ENCODE data around the gene ADRA2B. TPM values are rescaled to one million over a fixed set of nuclear protein-coding genes. Genes with fewer than 3 reads are reported as not detected.

ADRA2B gene
- total and polyA plus RNA-seq, 2 donors (not counting 1 experiment from before 2014, with no cell fraction given): 0.27 to 0.46 TPM

- Histone ChIP-seq H3K4me1 (ENCODE audit: control insufficient read depth in 2 of 2, insufficient read depth in 2 of 2, low read length in 2 of 2) (no peaks in the 10 kb centered on the region), H3K27me3 (replicated peaks in 1 of 4; ENCODE audit: control extremely low read depth in 1 of 4, control insufficient read depth in 3 of 4, insufficient read depth in 4 of 4, low read length in 3 of 4) (no peaks in the 10 kb centered on the region), H3K4me3 (ENCODE audit: control extremely low read depth in 1 of 5, extremely low read depth in 1 of 5, insufficient read depth in 1 of 5, low read depth in 2 of 5, low read length in 4 of 5) (no peak overlapping the region), H2AFZ (ENCODE audit: insufficient read depth, low read depth, low read length, poor library complexity, severe bottlenecking) (no peak overlapping the region), H4K20me1 (ENCODE audit: control insufficient read depth, insufficient read depth, low read length, poor library complexity, severe bottlenecking) (no peaks in the 10 kb centered on the region), H3K27ac (ENCODE audit: low read length in 2 of 2) (no peak overlapping the region), H3K4me2 (replicated peaks; ENCODE audit: low read depth, low read length, poor library complexity, severe bottlenecking) (no peak overlapping the region), H3K9me3 (ENCODE audit: control extremely low read depth in 1 of 3, control insufficient read depth in 2 of 3, insufficient read depth in 1 of 3, low read length in 2 of 3) (no peaks in the 10 kb centered on the region), H3K9ac (ENCODE audit: low read length) (no peak overlapping the region), H3K79me2 (ENCODE audit: control insufficient read depth, insufficient read depth, low read length) (no peaks in the 10 kb centered on the region), H3K36me3 (replicated peaks in 1 of 2; ENCODE audit: control extremely low read depth in 1 of 2, control insufficient read depth in 1 of 2, extremely low read depth in 1 of 2, insufficient read depth in 2 of 2, low read length in 1 of 2) (no peaks in the 10 kb centered on the region)
- WGBS (ENCODE audit: insufficient coverage): 88% methylated on average over 4 of the region's 4 CpGs
- Mint-ChIP-seq H3K9me3 (ENCODE audit: insufficient read depth) (no peaks in the 10 kb centered on the region), H3K27ac (no peak overlapping the region), H3K4me1 (no peaks in the 10 kb centered on the region), H3K4me3 (no peak overlapping the region), H3K27me3 (no peaks in the 10 kb centered on the region)
- CTCF ChIA-PET: interaction anchor here (0.9 to 1.9 kb wide), 3 partner anchors 10 to 138 kb away, joined by 3 to 12 read pairs (median 3); no protein-coding TSS in a partner anchor
- TF ChIP-seq CTCF (IDR thresholded peaks at IDR 0.05) (no peak), EZH2 (IDR thresholded peaks at IDR 0.05; ENCODE audit: borderline replicate concordance, insufficient read depth, low read depth, low read length, poor library complexity, severe bottlenecking) (no peak)
- no peak for DNase-seq
- no peak for ATAC-seq (ENCODE audit: low read depth)
- intact Hi-C loops (cut with micrococcal nuclease): no loop called here
- POLR2A ChIA-PET: no interaction called here
Observed at GRCh38 chr2:96130483-96130882, 14.1 kb upstream of the ADRA2B start.

GRCh38 chr2:96129528-96130120, 13.3 kb upstream of the ADRA2B start:
- CTCF ChIA-PET: interaction anchor here (0.7 to 1.9 kb wide), 4 partner anchors 11 to 137 kb away, joined by 3 to 12 read pairs (median 5); no protein-coding TSS in a partner anchor
- H3K27ac ChIP-seq (ENCODE audit: low read length in 2 of 2): no peak overlapping the region
- Mint-ChIP-seq H3K27ac (no peak overlapping the region), H3K4me3 (no peak overlapping the region), H3K4me1 (no peaks in the 10 kb centered on the region), H3K27me3 (no peaks in the 10 kb centered on the region), H3K9me3 (ENCODE audit: insufficient read depth) (no peaks in the 10 kb centered on the region)
- H3K4me2 ChIP-seq (replicated peaks; ENCODE audit: low read depth, low read length, poor library complexity, severe bottlenecking): no peak overlapping the region
- H3K9ac ChIP-seq (ENCODE audit: low read length): no peak overlapping the region
- no peaks in the 10 kb centered on the region for H3K79me2 ChIP-seq (ENCODE audit: control insufficient read depth, insufficient read depth, low read length)
- POLR2A ChIA-PET: no interaction called here
- H3K9me3 ChIP-seq (ENCODE audit: control extremely low read depth in 1 of 3, control insufficient read depth in 2 of 3, insufficient read depth in 1 of 3, low read length in 2 of 3): no peaks in the 10 kb centered on the region
- ATAC-seq (ENCODE audit: low read depth) (no peak), DNase-seq (no peak)
- no peaks in the 10 kb centered on the region for H4K20me1 ChIP-seq (ENCODE audit: control insufficient read depth, insufficient read depth, low read length, poor library complexity, severe bottlenecking)
- H3K36me3 ChIP-seq (replicated peaks in 1 of 2; ENCODE audit: control extremely low read depth in 1 of 2, control insufficient read depth in 1 of 2, extremely low read depth in 1 of 2, insufficient read depth in 2 of 2, low read length in 1 of 2): no peaks in the 10 kb centered on the region
- no peaks in the 10 kb centered on the region for H3K4me1 ChIP-seq (ENCODE audit: control insufficient read depth in 2 of 2, insufficient read depth in 2 of 2, low read length in 2 of 2)
- no peaks in the 10 kb centered on the region for H3K27me3 ChIP-seq (replicated peaks in 1 of 4; ENCODE audit: control extremely low read depth in 1 of 4, control insufficient read depth in 3 of 4, insufficient read depth in 4 of 4, low read length in 3 of 4)
- H2AFZ ChIP-seq (ENCODE audit: insufficient read depth, low read depth, low read length, poor library complexity, severe bottlenecking): no peak overlapping the region
- WGBS (ENCODE audit: insufficient coverage): 72% methylated on average over 14 of the region's 16 CpGs
- no peak overlapping the region for H3K4me3 ChIP-seq (ENCODE audit: control extremely low read depth in 1 of 5, extremely low read depth in 1 of 5, insufficient read depth in 1 of 5, low read depth in 2 of 5, low read length in 4 of 5)
- TF ChIP-seq CTCF (IDR thresholded peaks at IDR 0.05) (no peak), EZH2 (IDR thresholded peaks at IDR 0.05; ENCODE audit: borderline replicate concordance, insufficient read depth, low read depth, low read length, poor library complexity, severe bottlenecking) (no peak)
- intact Hi-C loops (cut with micrococcal nuclease): no loop called here
